ENCODE results near the gene PTPRG. TPM values are rescaled to one million over a fixed set of nuclear protein-coding genes. Genes with fewer than 3 reads are reported as not detected.

Gene PTPRG
- total and polyA plus RNA-seq, 2 experiments from 2014 or later = 24.4 to 131 TPM

DNA sequence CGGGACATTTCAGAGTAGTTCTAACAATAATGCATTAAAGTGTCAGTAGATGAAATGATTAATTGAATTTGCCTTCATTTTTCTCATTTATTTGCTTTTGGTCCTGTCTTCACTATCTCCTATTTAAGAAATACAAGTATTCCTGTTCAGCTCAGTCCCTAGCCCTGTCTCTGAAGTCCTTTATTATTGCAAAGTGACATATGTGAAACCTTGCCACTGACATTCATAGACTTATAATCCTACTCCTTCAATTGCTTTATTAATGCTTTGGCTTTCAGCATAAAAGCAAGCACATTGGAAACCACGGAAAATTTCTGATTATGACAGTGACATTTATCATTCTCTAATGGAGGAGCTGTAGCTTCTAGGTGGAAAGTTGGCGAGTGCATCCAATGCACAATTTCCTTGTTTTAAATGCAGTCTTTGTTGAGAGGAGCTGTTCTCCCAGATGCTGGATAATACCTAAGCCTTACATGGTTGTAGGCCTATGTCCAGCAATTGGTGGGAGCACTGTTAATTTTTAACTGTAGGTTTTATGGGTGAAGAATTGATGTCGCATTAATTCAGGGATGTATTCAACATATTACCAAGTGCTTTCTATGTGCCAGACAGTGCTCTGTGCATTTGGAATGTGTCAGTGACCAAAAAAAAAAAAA lies 474.2 kb downstream of the PTPRG start:
- peaks cover 9% of the 10 kb centered on the region for H3K79me2 ChIP-seq (replicated peaks; ENCODE audit: insufficient read depth)
- H2AFZ ChIP-seq = no peak overlapping the region
- H3K36me3 Mint-ChIP-seq (ENCODE audit: low read depth) = no peaks in the 10 kb centered on the region
- H3K36me3 ChIP-seq (ENCODE audit: insufficient read depth) = no peaks in the 10 kb centered on the region
- TF ChIP-seq ZNF331 (CRISPR knock-in tag; IDR thresholded peaks at IDR 0.05; ENCODE audit: low read depth) (no peak), CREB1 (CRISPR knock-in tag; IDR thresholded peaks at IDR 0.05; ENCODE audit: low read depth) (no peak), JUNB (IDR thresholded peaks at IDR 0.05; ENCODE audit: unreplicated experiment) (no peak), EZH2 (IDR thresholded peaks at IDR 0.05; ENCODE audit: low read depth, unreplicated experiment) (no peak), EZH2phosphoT487 (IDR thresholded peaks at IDR 0.05; ENCODE audit: unreplicated experiment) (no peak), REST (IDR thresholded peaks at IDR 0.05; ENCODE audit: unreplicated experiment) (no peak), NANOG (IDR thresholded peaks at IDR 0.05; ENCODE audit: borderline replicate concordance) (no peak), STAT1 (IDR thresholded peaks at IDR 0.05; ENCODE audit: unreplicated experiment) (no peak), ZNF114 (CRISPR knock-in tag; IDR thresholded peaks at IDR 0.05) (no peak)
- TF ChIP-seq, protein P1, sequence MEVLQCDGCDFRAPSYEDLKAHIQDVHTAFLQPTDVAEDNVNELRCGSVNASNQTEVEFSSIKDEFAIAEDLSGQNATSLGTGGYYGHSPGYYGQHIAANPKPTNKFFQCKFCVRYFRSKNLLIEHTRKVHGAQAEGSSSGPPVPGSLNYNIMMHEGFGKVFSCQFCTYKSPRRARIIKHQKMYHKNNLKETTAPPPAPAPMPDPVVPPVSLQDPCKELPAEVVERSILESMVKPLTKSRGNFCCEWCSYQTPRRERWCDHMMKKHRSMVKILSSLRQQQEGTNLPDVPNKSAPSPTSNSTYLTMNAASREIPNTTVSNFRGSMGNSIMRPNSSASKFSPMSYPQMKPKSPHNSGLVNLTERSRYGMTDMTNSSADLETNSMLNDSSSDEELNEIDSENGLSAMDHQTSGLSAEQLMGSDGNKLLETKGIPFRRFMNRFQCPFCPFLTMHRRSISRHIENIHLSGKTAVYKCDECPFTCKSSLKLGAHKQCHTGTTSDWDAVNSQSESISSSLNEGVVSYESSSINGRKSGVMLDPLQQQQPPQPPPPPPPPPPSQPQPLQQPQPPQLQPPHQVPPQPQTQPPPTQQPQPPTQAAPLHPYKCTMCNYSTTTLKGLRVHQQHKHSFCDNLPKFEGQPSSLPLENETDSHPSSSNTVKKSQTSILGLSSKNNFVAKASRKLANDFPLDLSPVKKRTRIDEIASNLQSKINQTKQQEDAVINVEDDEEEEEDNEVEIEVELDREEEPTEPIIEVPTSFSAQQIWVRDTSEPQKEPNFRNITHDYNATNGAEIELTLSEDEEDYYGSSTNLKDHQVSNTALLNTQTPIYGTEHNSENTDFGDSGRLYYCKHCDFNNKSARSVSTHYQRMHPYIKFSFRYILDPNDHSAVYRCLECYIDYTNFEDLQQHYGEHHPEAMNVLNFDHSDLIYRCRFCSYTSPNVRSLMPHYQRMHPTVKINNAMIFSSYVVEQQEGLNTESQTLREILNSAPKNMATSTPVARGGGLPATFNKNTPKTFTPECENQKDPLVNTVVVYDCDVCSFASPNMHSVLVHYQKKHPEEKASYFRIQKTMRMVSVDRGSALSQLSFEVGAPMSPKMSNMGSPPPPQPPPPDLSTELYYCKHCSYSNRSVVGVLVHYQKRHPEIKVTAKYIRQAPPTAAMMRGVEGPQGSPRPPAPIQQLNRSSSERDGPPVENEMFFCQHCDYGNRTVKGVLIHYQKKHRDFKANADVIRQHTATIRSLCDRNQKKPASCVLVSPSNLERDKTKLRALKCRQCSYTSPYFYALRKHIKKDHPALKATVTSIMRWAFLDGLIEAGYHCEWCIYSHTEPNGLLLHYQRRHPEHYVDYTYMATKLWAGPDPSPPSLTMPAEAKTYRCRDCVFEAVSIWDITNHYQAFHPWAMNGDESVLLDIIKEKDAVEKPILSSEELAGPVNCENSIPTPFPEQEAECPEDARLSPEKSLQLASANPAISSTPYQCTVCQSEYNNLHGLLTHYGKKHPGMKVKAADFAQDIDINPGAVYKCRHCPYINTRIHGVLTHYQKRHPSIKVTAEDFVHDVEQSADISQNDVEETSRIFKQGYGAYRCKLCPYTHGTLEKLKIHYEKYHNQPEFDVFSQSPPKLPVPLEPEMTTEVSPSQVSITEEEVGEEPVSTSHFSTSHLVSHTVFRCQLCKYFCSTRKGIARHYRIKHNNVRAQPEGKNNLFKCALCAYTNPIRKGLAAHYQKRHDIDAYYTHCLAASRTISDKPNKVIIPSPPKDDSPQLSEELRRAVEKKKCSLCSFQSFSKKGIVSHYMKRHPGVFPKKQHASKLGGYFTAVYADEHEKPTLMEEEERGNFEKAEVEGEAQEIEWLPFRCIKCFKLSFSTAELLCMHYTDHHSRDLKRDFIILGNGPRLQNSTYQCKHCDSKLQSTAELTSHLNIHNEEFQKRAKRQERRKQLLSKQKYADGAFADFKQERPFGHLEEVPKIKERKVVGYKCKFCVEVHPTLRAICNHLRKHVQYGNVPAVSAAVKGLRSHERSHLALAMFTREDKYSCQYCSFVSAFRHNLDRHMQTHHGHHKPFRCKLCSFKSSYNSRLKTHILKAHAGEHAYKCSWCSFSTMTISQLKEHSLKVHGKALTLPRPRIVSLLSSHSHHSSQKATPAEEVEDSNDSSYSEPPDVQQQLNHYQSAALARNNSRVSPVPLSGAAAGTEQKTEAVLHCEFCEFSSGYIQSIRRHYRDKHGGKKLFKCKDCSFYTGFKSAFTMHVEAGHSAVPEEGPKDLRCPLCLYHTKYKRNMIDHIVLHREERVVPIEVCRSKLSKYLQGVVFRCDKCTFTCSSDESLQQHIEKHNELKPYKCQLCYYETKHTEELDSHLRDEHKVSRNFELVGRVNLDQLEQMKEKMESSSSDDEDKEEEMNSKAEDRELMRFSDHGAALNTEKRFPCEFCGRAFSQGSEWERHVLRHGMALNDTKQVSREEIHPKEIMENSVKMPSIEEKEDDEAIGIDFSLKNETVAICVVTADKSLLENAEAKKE (CRISPR knock-in tag; IDR thresholded peaks at IDR 0.05) = no peak
- TF ChIP-seq, protein P2, sequence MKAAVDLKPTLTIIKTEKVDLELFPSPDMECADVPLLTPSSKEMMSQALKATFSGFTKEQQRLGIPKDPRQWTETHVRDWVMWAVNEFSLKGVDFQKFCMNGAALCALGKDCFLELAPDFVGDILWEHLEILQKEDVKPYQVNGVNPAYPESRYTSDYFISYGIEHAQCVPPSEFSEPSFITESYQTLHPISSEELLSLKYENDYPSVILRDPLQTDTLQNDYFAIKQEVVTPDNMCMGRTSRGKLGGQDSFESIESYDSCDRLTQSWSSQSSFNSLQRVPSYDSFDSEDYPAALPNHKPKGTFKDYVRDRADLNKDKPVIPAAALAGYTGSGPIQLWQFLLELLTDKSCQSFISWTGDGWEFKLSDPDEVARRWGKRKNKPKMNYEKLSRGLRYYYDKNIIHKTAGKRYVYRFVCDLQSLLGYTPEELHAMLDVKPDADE (IDR thresholded peaks at IDR 0.05) = no peak
- no peak for ATAC-seq
- H3K4me1 Mint-ChIP-seq = peaks cover 15% of the 10 kb centered on the region
- no peak for DNase-seq (ENCODE audit: low spot score)
- no peaks in the 10 kb centered on the region for H4K20me1 ChIP-seq (replicated peaks; ENCODE audit: insufficient read depth)
- no peaks in the 10 kb centered on the region for H3F3A ChIP-seq (replicated peaks; ENCODE audit: low read depth)
- no peaks in the 10 kb centered on the region for H3K9me3 Mint-ChIP-seq
- H3K27me3 Mint-ChIP-seq (ENCODE audit: insufficient read depth, low read depth, poor library complexity) = peaks cover 1% of the 10 kb centered on the region
- no peak overlapping the region for H3K4me3 ChIP-seq
- H3K4me1 ChIP-seq (ENCODE audit: insufficient read depth) = no peaks in the 10 kb centered on the region; the same call in 1 of the 2 replicates
- no peaks in the 10 kb centered on the region for H3K27me3 ChIP-seq (ENCODE audit: insufficient read depth)
- no peak overlapping the region for H3K4me3 Mint-ChIP-seq
- no peak overlapping the region for H3K4me2 ChIP-seq
- H3K27ac Mint-ChIP-seq = no peak overlapping the region
- no peak overlapping the region for H3K27ac ChIP-seq (ENCODE audit: low read depth)
- H3K9me2 ChIP-seq (ENCODE audit: insufficient read depth) = no peaks in the 10 kb centered on the region

All from GM23338 (cell line).